ENCODE data around the gene MED16.

MED16 gene

DNA sequence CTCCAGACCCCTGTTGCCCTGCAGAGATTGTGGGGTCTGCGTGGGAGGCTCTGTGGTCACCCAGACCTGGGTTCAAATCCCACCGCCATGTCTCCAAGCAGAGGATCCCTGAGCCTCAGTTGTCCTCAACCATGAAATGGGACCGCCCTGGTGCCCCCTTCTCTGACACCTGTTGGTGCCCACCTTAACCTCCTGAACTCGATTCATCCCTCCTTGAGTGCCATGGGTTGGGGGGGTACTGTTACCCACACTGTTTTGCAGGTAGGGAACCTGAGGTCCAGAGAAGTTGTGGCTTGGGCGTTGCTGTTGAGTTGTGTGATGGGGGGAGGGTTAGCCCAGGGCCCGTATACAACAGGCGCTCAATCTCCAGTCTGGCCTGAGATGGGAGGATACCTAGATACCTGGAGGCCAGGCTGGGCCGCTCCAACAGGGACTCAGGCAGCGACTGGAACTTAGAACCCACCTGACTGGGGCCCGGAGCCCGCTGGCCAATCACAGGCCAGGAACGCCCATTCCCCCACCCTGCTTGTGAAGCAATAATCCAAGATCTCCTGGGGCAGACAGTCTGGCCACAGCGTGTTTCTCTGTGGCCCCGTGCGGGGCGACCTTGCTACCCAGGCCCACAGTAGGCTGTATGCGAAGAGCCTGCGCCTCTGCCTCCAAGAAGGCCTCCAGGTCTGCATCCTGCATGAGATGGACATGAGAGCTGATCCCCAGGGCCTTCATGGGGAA is 35.6 kb upstream of the MED16 start:
- DNase-seq, result peak; percentile 9

DNA sequence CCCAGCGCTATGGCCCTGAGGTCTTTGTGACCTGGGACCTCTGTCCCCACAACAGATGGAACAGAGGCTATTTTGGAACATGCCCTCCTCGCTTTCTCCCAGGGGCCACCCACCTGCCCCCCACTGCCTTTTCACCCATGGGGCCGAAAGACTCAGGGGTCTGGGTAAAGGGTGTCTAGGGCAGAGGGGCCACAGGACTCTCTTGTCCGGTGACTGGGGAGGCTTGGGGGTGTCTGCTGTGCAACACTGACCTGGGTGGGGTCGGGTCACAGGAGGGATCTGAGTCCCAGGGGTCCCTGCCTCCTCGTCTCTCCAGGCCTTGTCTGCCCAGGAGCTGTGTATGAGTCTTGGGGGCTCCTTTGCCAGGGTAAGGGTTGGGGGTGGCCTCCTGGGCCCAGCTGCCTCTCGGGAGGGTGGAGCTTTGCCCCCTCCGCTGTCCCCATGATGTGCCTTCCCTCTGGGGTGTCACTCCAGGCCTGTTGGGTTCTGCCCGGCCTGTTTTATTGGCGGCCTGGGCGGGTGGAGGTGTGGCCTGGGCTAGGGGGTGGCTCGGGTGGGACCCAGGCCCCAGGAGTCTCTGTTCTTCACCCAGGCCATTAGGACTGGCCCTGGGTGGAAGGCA is 34.9 kb upstream of the MED16 start:
- no peak for DNase-seq

DNA sequence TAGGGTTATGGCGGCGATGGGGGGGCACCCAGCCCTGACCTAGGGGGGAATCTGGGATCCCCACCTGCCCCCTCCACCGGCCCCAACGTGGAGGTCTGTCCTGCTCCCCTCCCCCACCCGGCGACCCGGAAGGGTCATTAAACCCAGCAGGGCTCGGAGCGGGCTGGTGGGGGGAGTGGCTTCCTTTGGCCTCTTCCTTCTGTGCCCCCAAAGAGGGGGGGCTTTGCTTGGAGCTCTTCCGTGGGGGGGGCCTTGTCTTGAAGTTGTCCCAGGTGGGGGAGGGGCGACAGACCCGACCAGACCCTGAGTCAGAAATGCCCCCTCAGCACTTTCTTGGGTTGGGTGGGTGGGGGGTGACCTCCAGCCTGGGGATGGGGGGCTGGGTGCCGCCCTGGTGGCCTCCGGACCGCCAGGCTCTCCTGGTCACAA is 34.4 kb upstream of the MED16 start:
- no peak for DNase-seq

DNA sequence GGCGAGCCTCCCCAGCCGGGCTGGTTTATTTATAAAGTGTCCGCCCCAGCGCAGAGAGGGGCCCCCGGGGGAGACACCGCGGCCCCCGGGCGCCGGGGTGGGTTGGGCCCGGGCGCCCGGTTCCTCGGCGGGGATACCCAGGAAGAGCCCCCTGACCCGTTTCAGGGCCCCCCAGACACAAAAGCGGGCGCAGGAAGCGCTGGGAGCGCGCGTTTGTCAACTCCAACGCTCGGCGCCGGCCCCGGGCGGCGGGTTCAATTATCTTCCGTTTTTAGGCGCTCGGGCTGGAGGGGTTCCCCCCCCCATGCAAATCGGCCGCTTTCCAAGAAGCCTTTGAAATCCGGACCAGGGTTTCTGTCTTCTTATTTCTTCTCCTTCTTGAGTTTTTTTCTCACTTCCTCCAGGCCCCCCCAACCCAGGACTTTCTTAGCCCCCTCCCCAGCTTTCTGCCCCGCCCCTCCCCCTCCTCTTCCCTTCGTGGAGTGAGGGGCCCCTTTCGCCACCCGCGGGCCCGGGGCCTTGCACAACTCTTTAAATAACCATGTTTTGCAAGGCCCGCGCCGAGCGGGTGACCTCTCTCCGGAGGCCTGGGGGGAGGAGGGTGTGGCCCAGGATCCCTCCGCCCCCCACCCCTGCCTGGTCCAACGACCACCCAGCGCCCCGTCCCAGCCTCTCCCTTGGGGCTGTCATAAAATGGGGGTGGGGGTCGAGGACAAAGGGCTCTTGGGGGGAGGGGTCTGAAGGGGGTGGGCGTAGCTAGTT is 33.8 kb upstream of the MED16 start:
- peak; percentile 30 for DNase-seq

DNA sequence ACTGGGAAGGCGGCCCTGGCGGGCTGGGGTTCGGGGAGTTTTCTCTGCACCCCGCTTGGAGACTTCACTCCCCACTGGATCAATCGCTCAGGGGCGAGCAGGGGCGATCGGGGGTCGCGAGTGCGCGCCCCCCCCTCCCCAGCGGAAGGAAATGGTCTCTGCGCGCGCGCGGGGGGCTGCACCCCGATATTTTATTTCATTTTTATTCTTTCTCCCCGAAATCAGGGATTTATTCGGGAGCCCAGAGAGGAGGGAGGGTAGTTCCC is 33.3 kb upstream of the MED16 start:
- DNase-seq, result no peak

DNA sequence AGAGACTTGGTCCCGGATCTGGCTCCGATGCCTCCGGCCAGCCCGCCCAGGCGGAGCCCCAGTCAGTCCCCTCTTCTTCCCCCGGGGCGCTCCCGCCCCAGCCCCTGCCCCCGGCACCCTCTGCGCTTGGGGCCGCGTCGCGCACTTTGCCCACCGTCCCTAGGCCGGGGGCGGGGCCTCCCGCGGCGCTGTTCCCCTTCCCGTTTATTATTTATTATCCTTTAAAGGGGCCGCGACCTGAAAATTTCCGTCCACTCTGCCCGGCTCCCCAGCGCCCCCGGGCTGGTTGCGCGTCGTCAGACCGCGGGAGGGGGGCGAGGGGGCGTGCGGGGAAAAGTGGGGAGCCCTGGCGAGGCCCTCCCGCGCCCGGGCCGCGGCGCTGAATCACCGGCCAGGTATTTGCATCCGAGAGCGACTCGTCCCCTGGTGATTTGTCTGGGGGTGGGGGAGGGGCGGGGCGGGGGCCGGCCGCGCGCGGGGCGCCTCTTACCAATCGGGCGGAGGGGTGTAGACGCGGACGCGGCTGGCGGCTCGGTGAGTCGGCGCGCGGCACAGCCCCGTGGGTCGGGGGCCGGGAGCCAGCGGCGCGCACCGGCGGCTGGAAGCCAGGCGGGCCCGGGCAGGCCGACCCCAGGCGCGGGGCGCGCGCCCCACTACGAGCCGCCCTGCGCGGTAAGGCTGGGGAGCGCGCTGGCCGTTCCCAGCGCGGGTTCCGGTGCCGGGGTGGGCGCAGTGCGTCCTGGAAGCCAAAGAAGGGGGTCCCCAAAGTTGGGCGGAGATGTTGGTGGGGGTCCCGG is 32.7 kb upstream of the MED16 start, which contains the start of gene ARID3A:
Gene ARID3A (plus strand): TSS at position 510 of the 797 bp plus-strand sequence. CDS start 3,494 bp downstream, outside the sequence.
- DNase-seq, result peak; percentile 85

DNA sequence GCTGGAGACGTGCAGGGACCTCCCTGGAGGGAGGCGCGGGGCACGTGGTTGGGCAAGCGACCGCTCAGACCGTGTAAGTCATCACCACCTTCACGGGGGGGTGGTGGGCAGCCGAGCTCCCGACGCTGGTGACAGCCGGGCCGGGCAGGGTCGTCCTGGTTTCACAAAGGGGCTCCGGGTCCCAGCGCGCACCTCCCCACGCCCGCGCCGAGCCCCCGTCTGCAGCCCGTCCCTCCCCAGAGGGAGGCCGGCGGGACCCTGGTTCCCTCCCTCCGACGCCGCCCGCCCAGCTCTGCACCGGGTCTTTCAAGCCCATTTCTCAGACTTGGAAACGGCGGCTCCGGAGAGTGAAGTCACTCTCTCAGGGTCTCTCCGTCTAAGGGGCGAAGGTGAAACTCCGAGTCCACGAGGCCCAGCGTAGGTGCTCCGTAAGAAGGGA is 32.1 kb upstream of the MED16 start:
- peak; percentile 24 for DNase-seq

DNA sequence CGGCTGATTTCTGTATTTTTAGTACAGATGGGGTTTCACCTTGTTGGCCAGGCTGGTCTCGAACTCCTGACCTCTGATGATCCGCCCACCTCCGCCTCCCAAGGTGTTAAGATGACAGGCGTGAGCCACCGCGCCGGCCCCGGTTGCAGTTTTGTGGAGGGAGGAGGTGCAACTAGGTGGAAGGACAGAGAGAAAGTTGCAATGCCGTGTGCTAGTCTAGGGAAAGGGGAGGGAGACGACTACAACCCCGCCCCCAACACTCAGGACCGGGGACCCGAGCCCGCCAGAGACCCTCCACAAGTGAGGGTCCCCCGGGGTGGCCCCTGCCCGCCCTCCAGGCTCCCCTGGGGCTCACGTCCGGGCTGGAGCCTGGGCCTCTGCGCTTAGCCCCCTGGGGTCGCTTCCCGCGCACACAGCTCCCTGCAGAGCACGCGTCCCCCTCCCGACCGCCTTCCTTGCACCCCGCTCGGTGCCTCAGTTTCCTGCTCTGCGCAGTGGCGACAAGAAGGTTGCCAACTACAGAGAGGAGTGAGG is 31.6 kb upstream of the MED16 start:
- no peak for DNase-seq

DNA sequence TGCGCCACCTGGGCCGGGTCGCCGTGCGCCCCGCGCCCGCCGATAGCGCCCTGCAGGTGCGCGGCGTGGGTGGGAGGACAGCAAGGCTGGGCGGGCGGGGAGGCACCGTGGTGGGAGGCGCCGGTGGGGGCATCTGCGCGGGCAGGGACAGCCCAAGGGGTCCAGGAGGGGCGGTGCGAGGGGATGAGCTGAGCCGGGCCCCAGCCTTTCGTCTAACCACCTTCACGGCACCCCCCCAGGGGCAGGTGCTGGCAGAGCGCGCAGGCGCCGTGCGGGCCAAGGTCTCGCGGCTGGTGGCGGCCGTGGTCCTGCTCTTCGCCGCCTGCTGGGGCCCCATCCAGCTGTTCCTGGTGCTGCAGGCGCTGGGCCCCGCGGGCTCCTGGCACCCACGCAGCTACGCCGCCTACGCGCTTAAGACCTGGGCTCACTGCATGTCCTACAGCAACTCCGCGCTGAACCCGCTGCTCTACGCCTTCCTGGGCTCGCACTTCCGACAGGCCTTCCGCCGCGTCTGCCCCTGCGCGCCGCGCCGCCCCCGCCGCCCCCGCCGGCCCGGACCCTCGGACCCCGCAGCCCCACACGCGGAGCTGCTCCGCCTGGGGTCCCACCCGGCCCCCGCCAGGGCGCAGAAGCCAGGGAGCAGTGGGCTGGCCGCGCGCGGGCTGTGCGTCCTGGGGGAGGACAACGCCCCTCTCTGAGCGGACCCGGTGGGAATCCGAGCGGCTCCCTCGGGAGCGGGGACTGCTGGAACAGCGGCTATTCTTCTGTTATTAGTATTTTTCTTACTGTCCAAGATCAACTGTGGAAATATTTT is 27.3 kb upstream of the MED16 start:
- no peak for DNase-seq

DNA sequence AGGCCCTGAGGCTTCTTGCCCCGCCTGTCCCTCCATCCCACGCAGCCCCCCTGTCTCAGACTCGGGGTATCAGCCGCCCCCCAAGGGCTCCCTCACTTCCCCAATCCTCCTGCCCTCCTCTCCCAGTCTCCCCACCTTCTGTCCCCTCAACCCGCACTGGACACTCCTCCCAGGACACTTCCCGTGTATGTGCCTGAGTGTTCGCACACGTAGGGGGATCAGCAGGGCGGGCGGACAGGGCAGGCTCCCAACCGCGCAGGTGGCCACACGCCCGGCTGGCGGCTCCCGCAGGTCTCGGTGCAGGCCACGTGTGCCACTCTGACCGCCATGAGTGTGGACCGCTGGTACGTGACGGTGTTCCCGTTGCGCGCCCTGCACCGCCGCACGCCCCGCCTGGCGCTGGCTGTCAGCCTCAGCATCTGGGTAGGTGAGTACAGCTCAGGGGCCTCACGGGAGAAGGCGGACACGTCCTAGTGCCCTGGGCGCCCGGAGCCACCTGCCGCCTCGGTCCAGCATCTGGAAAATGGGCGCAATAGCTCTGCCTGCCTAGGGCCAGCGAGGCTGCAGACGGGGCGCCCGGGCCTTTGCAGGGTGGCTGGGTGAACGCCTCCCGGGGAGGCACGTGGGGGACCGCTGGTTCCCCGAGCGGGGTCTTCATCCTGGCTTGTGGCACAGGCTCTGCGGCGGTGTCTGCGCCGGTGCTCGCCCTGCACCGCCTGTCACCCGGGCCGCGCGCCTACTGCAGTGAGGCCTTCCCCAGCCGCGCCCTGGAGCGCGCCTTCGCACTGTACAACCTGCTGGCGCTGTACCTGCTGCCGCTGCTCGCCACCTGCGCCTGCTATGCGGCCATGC is 26.4 kb upstream of the MED16 start:
- no peak for DNase-seq

DNA sequence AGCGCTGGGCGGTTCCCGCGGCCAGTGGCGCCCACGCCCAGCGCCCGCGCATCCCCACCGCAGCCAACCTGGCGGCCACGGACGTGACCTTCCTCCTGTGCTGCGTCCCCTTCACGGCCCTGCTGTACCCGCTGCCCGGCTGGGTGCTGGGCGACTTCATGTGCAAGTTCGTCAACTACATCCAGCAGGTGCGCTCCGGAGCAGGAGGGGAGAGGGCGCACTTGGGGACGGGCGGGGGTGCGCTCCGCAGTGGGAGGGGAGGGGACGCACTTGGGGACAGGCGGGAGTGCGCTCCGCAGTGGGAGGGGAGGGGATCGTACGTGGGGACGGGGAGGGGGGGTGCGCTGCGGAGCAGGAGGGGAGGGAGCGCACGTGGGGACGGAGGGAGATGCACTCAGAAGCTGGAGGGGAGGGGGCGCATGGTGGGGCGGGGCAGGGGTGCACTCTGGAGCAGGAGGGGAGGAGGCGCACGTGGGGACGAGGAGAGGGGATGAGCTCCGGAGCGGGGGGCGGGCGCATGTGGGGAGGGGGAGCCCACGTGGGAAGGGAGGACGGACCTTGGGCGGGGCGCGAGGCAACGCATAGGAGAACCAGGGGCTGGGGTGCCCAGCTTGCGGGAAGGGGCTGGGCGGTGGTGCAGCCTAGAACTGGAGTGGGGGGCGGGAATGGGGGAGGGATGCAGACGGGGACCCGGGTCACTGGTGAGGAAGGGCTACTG is 25.7 kb upstream of the MED16 start:
- DNase-seq, result no peak

DNA sequence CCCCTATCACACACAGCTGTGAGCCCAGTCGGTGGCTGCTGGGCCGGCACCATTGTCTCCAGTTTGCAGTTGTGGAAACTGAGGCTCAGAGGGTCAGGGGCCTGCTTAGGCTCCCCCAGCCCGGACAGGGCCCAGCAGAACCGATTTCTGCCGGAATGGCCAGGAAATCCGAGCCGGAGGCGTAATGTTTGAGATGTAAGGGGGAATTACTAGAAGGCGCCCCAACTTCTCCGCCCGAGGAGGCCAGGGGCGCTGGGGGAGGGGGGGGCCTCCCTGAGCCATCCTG is 25.1 kb upstream of the MED16 start:
- no peak for DNase-seq

DNA sequence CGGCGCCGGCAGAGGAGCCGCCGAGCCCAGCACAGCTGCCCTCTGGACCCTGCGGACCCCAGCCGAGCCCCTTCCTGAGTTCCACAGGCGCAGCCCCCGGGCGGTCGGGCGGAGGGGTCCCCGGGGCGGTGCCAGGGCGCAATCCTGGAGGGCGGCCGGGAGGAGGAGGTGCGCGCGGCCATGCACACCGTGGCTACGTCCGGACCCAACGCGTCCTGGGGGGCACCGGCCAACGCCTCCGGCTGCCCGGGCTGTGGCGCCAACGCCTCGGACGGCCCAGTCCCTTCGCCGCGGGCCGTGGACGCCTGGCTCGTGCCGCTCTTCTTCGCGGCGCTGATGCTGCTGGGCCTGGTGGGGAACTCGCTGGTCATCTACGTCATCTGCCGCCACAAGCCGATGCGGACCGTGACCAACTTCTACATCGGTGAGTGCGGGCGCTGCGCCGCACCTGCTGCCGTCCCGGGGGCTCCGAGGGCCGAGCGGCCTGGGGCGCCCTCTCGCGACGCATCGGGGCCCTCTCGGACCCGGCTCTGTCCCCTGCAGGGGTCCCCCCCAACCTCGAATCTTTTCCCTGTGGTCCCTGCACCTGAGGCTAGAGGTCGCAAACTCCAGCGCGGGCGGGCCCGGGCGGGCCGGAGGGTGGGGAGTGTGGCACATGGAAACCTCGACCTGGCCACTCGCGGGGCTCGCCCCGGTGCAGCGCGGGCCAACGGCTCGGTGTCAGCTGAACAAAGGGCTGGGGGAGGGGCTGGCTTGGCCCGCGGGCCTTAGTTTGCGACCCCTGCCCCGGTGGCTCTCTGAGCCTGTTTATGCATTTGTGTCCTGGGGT is 24.6 kb upstream of the MED16 start, which contains the start of gene KISS1R:
Gene KISS1R (plus strand): TSS at position 11 of the 829 bp plus-strand sequence. CDS start 170 bp downstream, at position 181.
- DNase-seq, result no peak

DNA sequence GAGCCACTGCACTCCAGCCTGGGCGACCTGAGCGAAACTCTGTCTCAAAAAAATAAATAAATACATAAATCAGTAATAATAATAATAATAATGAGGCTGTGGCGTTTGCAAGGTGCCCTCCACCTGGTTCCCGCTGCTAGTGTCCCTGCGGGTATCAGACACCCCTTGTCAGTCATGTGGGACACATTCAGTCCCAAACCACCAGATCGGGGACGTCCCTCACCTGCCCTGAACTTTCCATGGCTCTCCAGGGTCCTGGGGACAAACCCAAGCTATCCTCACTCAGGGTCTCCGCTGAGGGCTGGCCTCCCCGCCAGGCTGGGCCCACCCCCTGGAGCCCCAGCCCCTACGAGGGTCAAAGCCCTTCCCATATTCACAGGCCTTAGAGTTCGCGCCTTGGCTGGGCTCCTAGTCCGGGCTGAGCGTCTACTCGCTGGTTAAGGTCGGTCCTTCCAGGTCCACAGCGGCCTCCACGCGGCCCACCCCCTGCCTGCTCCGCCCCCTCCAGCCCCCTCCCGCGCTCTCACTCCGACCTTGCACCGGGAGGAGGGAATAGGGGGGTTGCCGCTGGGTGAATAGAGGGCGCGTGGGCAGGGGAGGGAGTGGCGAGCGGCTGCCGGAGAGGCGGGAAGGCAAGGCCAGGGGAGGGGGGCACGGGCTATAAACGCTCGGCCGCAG is 23.8 kb upstream of the MED16 start:
- no peak for DNase-seq

DNA sequence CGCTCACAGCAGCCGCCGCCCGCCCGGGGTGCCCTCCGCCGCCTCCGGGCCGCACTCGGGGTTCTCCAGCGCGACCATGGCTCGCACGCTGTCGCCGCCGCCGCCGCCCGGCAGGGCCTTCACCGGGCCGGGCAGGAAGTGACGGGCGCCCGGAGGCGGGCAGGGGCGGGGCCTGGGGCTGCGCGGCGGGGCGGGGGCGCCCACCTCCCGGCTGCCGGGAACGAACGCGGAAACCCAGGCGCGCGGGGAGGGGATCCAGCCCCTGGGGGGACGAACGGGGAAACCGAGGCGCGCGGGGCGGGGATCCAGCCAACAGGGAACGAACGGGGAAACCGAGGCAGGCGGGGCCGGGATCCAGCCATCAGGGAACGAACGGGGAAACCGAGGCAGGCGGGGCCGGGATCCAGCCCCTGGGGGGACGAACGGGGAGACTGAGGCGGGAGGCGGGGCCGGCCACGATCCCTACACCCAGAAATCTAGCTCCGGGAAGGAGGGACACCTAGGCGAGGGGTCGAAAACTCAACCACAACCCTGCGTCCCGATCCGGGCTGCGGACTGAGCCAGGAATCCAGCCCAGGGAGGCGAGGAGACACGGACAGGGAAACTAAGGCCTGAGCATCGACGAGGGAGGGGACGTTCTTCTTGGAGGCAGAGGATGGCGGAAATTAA is 20.2 kb upstream of the MED16 start, which contains the start of gene R3HDM4:
Gene R3HDM4 (minus strand): TSS at position 140 of the 669 bp plus-strand sequence. CDS start 62 bp downstream, at position 78.
- peak; percentile 57 for DNase-seq

DNA sequence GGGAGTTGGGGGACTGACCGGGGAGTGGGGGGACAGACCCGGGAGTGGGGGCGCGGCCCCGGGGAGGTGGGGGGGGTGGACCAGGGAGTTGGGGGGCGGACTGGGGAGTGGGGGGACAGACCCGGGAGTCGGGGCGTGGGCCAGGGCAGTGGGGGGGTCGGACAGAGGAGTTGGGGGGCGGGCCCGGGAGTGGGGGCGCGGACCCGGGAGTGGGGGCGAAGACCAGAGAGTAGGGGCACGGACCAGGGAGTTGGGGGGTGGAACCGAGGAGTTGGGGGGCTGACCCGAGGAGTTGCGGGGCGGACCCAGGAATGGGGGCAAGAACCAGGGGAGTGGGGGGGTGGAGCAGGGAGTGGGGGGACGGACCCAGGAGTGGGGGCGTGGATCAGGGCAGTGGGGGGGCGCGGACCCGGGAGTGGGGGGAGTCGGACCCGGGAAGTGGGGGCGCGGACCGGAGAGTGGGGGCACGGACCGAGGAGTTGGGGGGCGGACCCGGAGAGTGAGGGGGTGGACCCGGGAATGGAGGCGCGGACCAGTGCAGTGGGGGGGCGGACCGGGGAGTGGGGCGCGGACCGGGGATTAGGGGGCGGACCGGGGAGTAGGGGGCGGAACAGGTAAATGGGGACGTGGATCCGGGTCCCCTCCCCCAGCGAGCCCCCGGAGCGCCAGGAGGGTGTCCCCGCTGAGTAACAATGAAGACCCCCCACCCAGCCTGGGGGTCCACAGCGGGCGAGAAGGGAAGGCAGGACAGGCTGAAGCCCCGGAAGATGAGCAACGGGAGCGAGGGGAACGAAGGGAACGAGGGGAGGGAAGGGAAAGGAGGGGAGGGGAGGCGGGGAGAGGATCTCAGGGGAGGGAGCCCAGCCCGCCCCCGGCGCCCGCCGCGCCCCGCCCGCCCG is 19.4 kb upstream of the MED16 start:
- DNase-seq, result no peak

Measured in fibroblast of skin of abdomen (primary cell).